SK-N-MC (cell line): ENCODE results near the gene LHX5.

Experiments used
- DNase-seq: peaks from one replicate; pipeline ENCODE4 v3.0.0-alpha.2; 2011; ENCODE audit warnings: low read depth, low spot score
- H3K27ac ChIP-seq: fragments of 200-600 bp; sonication (generic); 2 replicates; pipeline ENCODE4 v1.5.1; 2016; ENCODE audit warnings: mixed run types
- H3K36me3 ChIP-seq: fragments of 200-600 bp; sonication (generic); 2 replicates; pipeline ENCODE4 v1.6.1; 2017; ENCODE audit warnings: antibody characterized with exemption, low read length, mixed read lengths; ENCODE audit not compliant: insufficient read depth
- H3K4me3 ChIP-seq: fragments of 200-600 bp; sonication (generic); 2 replicates; pipeline ENCODE4 v1.5.1; 2016
- H3K9ac ChIP-seq: fragments of 200-600 bp; sonication (generic); 2 replicates; pipeline ENCODE4 v1.8.0; 2017; ENCODE audit warnings: mixed run types, mixed read lengths; ENCODE audit not compliant: insufficient read length
- H3K9me3 ChIP-seq: fragments of 200-600 bp; sonication (generic); 2 replicates; pipeline ENCODE4 v1.6.1; 2017; ENCODE audit warnings: low read depth, mild to moderate bottlenecking, antibody characterized with exemption, low read length, moderate library complexity, mixed read lengths
- EZH2 ChIP-seq: fragments of 200-600 bp; sonication (generic); IDR thresholded peaks from one replicate; pipeline ENCODE4 v1.6.1; 2017; ENCODE audit warnings: antibody characterized with exemption
- FOXP2 ChIP-seq: optimal IDR thresholded peaks from 2 replicates; pipeline ENCODE3; 2011; ENCODE audit warnings: mild to moderate bottlenecking, moderate library complexity; ENCODE audit not compliant: insufficient read depth; ENCODE audit errors: extremely low read length, control extremely low read depth
- POLR2AphosphoS5 ChIP-seq: IDR thresholded peaks from 2 replicates; pipeline ENCODE4 v1.6.1; 2012; ENCODE audit warnings: mild to moderate bottlenecking, low read depth, low read length, borderline replicate concordance

The LHX5 gene

GRCh38 chr12:113471619-113472171 lies at the start of gene LHX5:
Gene LHX5, minus strand, starts transcription at chr12:113471871. Its CDS starts 373 bp downstream, at chr12:113471498.
- Histone ChIP-seq H3K27ac (no peak within 1 kb of the TSS), H3K36me3 (no peaks in the 10 kb centered on the region), H3K9me3 (no peaks in the 10 kb centered on the region), H3K9ac (no peak within 1 kb of the TSS), H3K4me3 (no peak within 1 kb of the TSS)
- DNase-seq = no peak
- TF ChIP-seq FOXP2 (no peak), EZH2 (peak; percentile 73)

- no peaks in the 10 kb centered on the region for H3K36me3 ChIP-seq
- no peak overlapping the region for H3K4me3 ChIP-seq
- H3K9me3 ChIP-seq = no peaks in the 10 kb centered on the region
- no peak overlapping the region for H3K9ac ChIP-seq
- H3K27ac ChIP-seq = no peak overlapping the region
- TF ChIP-seq FOXP2 = no peak
- no peak for TF ChIP-seq EZH2
- TF ChIP-seq POLR2AphosphoS5 = no peak
- no peak for DNase-seq
Observed at GRCh38 chr12:113519464-113520307, 48.0 kb upstream of the LHX5 start.

GRCh38 chr12:113515082-113515856 lies 43.6 kb upstream of the LHX5 start:
- Histone ChIP-seq H3K27ac (no peak overlapping the region), H3K9me3 (no peaks in the 10 kb centered on the region), H3K4me3 (peak overlapping the region; percentile 52), H3K9ac (no peak overlapping the region), H3K36me3 (no peaks in the 10 kb centered on the region)
- no peak for DNase-seq
- no peak for TF ChIP-seq EZH2

GRCh38 chr12:113514602-113515001 lies 42.9 kb upstream of the LHX5 start:
- no peak for DNase-seq
- Histone ChIP-seq H3K4me3 (peak overlapping the region; percentile 52), H3K27ac (no peak overlapping the region), H3K9me3 (no peaks in the 10 kb centered on the region), H3K36me3 (no peaks in the 10 kb centered on the region), H3K9ac (no peak overlapping the region)
- no peak for TF ChIP-seq POLR2AphosphoS5
- TF ChIP-seq EZH2 = no peak
- TF ChIP-seq FOXP2 = no peak

GRCh38 chr12:113512568-113512967 lies 40.9 kb upstream of the LHX5 start:
- TF ChIP-seq FOXP2 = no peak
- no peak for TF ChIP-seq POLR2AphosphoS5
- no peak for TF ChIP-seq EZH2

GRCh38 chr12:113506867-113507266 lies 35.2 kb upstream of the LHX5 start:
- Histone ChIP-seq H3K36me3 (no peaks in the 10 kb centered on the region), H3K4me3 (no peak overlapping the region), H3K27ac (no peak overlapping the region), H3K9me3 (no peaks in the 10 kb centered on the region), H3K9ac (no peak overlapping the region)
- no peak for DNase-seq
- no peak for TF ChIP-seq EZH2
- no peak for TF ChIP-seq FOXP2
- no peak for TF ChIP-seq POLR2AphosphoS5

More at GRCh38 chr12:113512568-113512967, 40.9 kb upstream of the LHX5 start:
- Histone ChIP-seq H3K9ac (no peak overlapping the region), H3K4me3 (no peak overlapping the region), H3K9me3 (no peaks in the 10 kb centered on the region), H3K27ac (no peak overlapping the region), H3K36me3 (no peaks in the 10 kb centered on the region)
- DNase-seq = no peak

GRCh38 chr12:113505941-113506340 lies 34.3 kb upstream of the LHX5 start:
- no peak overlapping the region for H3K4me3 ChIP-seq

GRCh38 chr12:113504917-113505316 lies 33.2 kb upstream of the LHX5 start:
- no peak for TF ChIP-seq POLR2AphosphoS5
- no peak for TF ChIP-seq FOXP2
- TF ChIP-seq EZH2 = no peak
- Histone ChIP-seq H3K9me3 (no peaks in the 10 kb centered on the region), H3K36me3 (no peaks in the 10 kb centered on the region), H3K9ac (no peak overlapping the region), H3K27ac (no peak overlapping the region), H3K4me3 (no peak overlapping the region)
- DNase-seq = no peak

More at GRCh38 chr12:113505941-113506340, 34.3 kb upstream of the LHX5 start:
- H3K36me3 ChIP-seq = no peaks in the 10 kb centered on the region
- no peak overlapping the region for H3K27ac ChIP-seq
- no peak for DNase-seq
- H3K9me3 ChIP-seq = no peaks in the 10 kb centered on the region
- no peak overlapping the region for H3K9ac ChIP-seq
- TF ChIP-seq EZH2 (no peak), POLR2AphosphoS5 (no peak), FOXP2 (no peak)
